Body of pancreas (tissue), 4 donors: Measurements from ENCODE around the gene TH.

Source experiments
- CTCF ChIP-seq, 7 experiments: fragments of 450-650 bp in 4 of 7; fragments of 200-600 bp in 3 of 7; sonication (generic) in 3 of 7; IDR thresholded peaks; one replicate each; pipeline ENCODE4 v1.5.1; 2016 to 2019; ENCODE audit warnings: antibody characterized with exemption in 7 of 7
- POLR2A ChIP-seq, 3 donors: fragments of 450-650 bp; IDR thresholded peaks; one replicate each; pipeline ENCODE4 v1.6.1; 2016; ENCODE audit warnings: antibody characterized with exemption in 3 of 3, mild to moderate bottlenecking in 2 of 3

- TF ChIP-seq POLR2A (IDR thresholded peaks at IDR 0.05): no peak
- no peak for TF ChIP-seq CTCF (IDR thresholded peaks at IDR 0.05)
Observed at GRCh38 chr11:2195756-2196088, 24.1 kb upstream of the TH start.
